H1 (cell line): ENCODE measurements around the gene NCK2. TPM values are rescaled to one million over a fixed set of nuclear protein-coding genes. Genes with fewer than 3 reads are reported as not detected.

Experiments used
- CTCF ChIA-PET: fragments of 300-600 bp; sonication (Branson Sonifier 250); formaldehyde crosslinking; loops from one replicate; lab custom pipeline; 2021; ENCODE audit not compliant: partially characterized antibody; lab: Charles Lee
- POLR2A ChIA-PET: fragments of 300-600 bp; sonication (Branson Sonifier 250); formaldehyde crosslinking; loops from one replicate; lab custom pipeline; 2021; ENCODE audit warnings: inconsistent platforms; ENCODE audit not compliant: partially characterized antibody; lab: Charles Lee
- DNase-seq, 2 experiments: peaks; one replicate each; pipeline versions ENCODE4 v3.0.0 to v3.0.0-alpha.2; 2010 to 2022; ENCODE audit warnings: low spot score in 2 of 2, low read depth in 1 of 2, mixed read lengths in 1 of 2
- FAIRE-seq: peaks from 2 replicates; lab custom pipeline; 2011; peaks lifted over from hg19 to GRCh38; lab: Jason Lieb, UNC
- H2AFZ ChIP-seq: 2 replicates; pipeline ENCODE4 v1.8.1; 2012; ENCODE audit warnings: low read length, inconsistent platforms
- H2AK5ac ChIP-seq: 2 replicates; pipeline ENCODE4 v1.6.1; 2013; ENCODE audit warnings: low read depth, low read length
- H2BK120ac ChIP-seq: replicated peaks from 2 replicates; pipeline ENCODE3; 2013; ENCODE audit warnings: low read depth, low read length, inconsistent platforms
- H2BK12ac ChIP-seq: 2 replicates; pipeline ENCODE4 v1.6.1; 2013; ENCODE audit warnings: low read depth, low read length
- H2BK15ac ChIP-seq: 2 replicates; pipeline ENCODE4 v1.6.1; 2013; ENCODE audit warnings: low read length
- H2BK20ac ChIP-seq: 2 replicates; pipeline ENCODE4 v1.6.1; 2013; ENCODE audit warnings: low read length
- H2BK5ac ChIP-seq: 2 replicates; pipeline ENCODE4 v1.6.1; 2013; ENCODE audit warnings: low read depth, low read length
- H3K14ac ChIP-seq: 2 replicates; pipeline ENCODE4 v1.6.1; 2013; ENCODE audit warnings: inconsistent platforms; ENCODE audit not compliant: insufficient read length
- H3K18ac ChIP-seq: 2 replicates; pipeline ENCODE4 v1.6.1; 2013; ENCODE audit warnings: low read length; ENCODE audit errors: extremely low read depth
- H3K23ac ChIP-seq: 2 replicates; pipeline ENCODE4 v1.6.1; 2013; ENCODE audit warnings: inconsistent platforms; ENCODE audit not compliant: insufficient read length
- H3K23me2 ChIP-seq: 2 replicates; pipeline ENCODE4 v1.6.1; 2013; ENCODE audit warnings: low read depth, low read length
- H3K27ac ChIP-seq: 2 replicates; pipeline ENCODE4 v1.6.1; 2011; ENCODE audit warnings: low read depth, low read length, inconsistent platforms
- H3K27me3 ChIP-seq, 4 experiments: replicated peaks in 1 of 4; 1 replicate in 1 of 4; 2 replicates in 3 of 4; pipeline versions ENCODE4 v1.6.1 to v1.8.1; 2011 to 2013; ENCODE audit warnings: low read length in 3 of 4, mild to moderate bottlenecking in 3 of 4, inconsistent platforms in 2 of 4, mixed read lengths in 2 of 4, moderate library complexity in 1 of 4; ENCODE audit not compliant: control insufficient read depth in 3 of 4, insufficient read depth in 3 of 4; ENCODE audit errors: extremely low read depth in 1 of 4
- H3K36me3 ChIP-seq, 4 experiments: 2 replicates each; pipeline versions ENCODE4 v1.6.1 to v1.8.1; 2011 to 2013; ENCODE audit warnings: mild to moderate bottlenecking in 4 of 4, low read length in 3 of 4, moderate library complexity in 2 of 4, control low read depth in 1 of 4, inconsistent platforms in 1 of 4; ENCODE audit not compliant: insufficient read depth in 4 of 4, control insufficient read depth in 2 of 4
- H3K4ac ChIP-seq: replicated peaks from 2 replicates; pipeline ENCODE3; 2013; ENCODE audit warnings: low read length, low read depth, mixed read lengths, inconsistent platforms; ENCODE audit not compliant: insufficient read length
- H3K4me1 ChIP-seq, 4 experiments: replicated peaks in 1 of 4; 1 replicate in 1 of 4; 2 replicates in 3 of 4; pipeline versions ENCODE4 v1.6.1 to v1.8.1; 2011 to 2013; ENCODE audit warnings: low read length in 3 of 4, inconsistent platforms in 2 of 4, mixed read lengths in 1 of 4; ENCODE audit not compliant: insufficient read depth in 4 of 4, control insufficient read depth in 3 of 4
- H3K4me2 ChIP-seq, 2 experiments: 2 replicates each; pipeline versions ENCODE4 v1.6.1 to v1.8.1; 2011 to 2013; ENCODE audit warnings: low read depth in 2 of 2, low read length in 2 of 2, control low read depth in 1 of 2, inconsistent platforms in 1 of 2, mild to moderate bottlenecking in 1 of 2; ENCODE audit not compliant: insufficient read depth in 1 of 2
- H3K4me3 ChIP-seq, 4 experiments: fragments of 200-600, 300-600 bp in 1 of 4; sonication (generic), shearing (Covaris generic), sonication (Bioruptor Twin) in 1 of 4; 2 replicates each; pipeline versions ENCODE4 v1.5.1 to v1.8.1; 2011 to 2016; ENCODE audit warnings: low read length in 4 of 4, low read depth in 3 of 4, control low read depth in 2 of 4, inconsistent platforms in 2 of 4, mild to moderate bottlenecking in 2 of 4, mixed read lengths in 1 of 4, moderate library complexity in 1 of 4; ENCODE audit not compliant: insufficient read depth in 2 of 4; ENCODE audit errors: extremely low read depth in 1 of 4
- H3K56ac ChIP-seq: replicated peaks from 2 replicates; pipeline ENCODE3; 2013; ENCODE audit warnings: low read depth, mild to moderate bottlenecking, mixed read lengths, low read length, inconsistent platforms; ENCODE audit not compliant: insufficient read length
- H3K79me1 ChIP-seq: 2 replicates; pipeline ENCODE4 v1.6.1; 2013; ENCODE audit warnings: low read depth, low read length, control low read depth
- H3K79me2 ChIP-seq, 2 experiments: 2 replicates each; pipeline versions ENCODE4 v1.6.1 to v1.8.1; 2012 to 2013; ENCODE audit warnings: low read length in 2 of 2, mild to moderate bottlenecking in 2 of 2, inconsistent platforms in 1 of 2; ENCODE audit not compliant: insufficient read depth in 2 of 2, control insufficient read depth in 1 of 2
- H3K9ac ChIP-seq, 4 experiments: replicated peaks in 1 of 4; 1 replicate in 1 of 4; 2 replicates in 3 of 4; pipeline versions ENCODE4 v1.6.1 to v1.8.1; 2011 to 2013; ENCODE audit warnings: low read depth in 3 of 4, low read length in 3 of 4, control low read depth in 2 of 4, mild to moderate bottlenecking in 2 of 4, moderate library complexity in 2 of 4, inconsistent platforms in 1 of 4; ENCODE audit errors: extremely low read depth in 1 of 4
- H3K9me3 ChIP-seq, 2 experiments: 2 replicates each; pipeline versions ENCODE4 v1.6.1 to v1.8.1; 2012 to 2013; ENCODE audit warnings: mild to moderate bottlenecking in 2 of 2, moderate library complexity in 2 of 2, control low read depth in 1 of 2, inconsistent platforms in 1 of 2, low read depth in 1 of 2, low read length in 1 of 2, mixed read lengths in 1 of 2; ENCODE audit not compliant: insufficient read depth in 2 of 2
- H4K20me1 ChIP-seq, 2 experiments: replicated peaks in 1 of 2; 2 replicates each; pipeline versions ENCODE3 to v1.8.1; 2011 to 2013; ENCODE audit warnings: inconsistent platforms in 2 of 2, low read length in 2 of 2, mild to moderate bottlenecking in 1 of 2; ENCODE audit not compliant: insufficient read depth in 2 of 2, control insufficient read depth in 1 of 2
- H4K5ac ChIP-seq: 2 replicates; pipeline ENCODE4 v1.6.1; 2013; ENCODE audit warnings: low read length, low read depth, mixed read lengths, inconsistent platforms; ENCODE audit not compliant: insufficient read length
- H4K8ac ChIP-seq: 2 replicates; pipeline ENCODE4 v1.8.0; 2013; ENCODE audit warnings: mild to moderate bottlenecking, moderate library complexity, low read length, inconsistent platforms; ENCODE audit not compliant: insufficient read depth; ENCODE audit errors: extremely low read depth
- H4K91ac ChIP-seq: replicated peaks from 2 replicates; pipeline ENCODE3; 2013; ENCODE audit warnings: low read length, mixed read lengths, inconsistent platforms; ENCODE audit not compliant: insufficient read length
- ASH2L ChIP-seq: fragments of 200-600, 300-600 bp; sonication (generic); IDR thresholded peaks from one replicate; pipeline ENCODE4 v1.7.1; 2017; ENCODE audit warnings: low read length
- BACH1 ChIP-seq: IDR thresholded peaks from 2 replicates; pipeline ENCODE4 v1.6.1; 2012; ENCODE audit warnings: low read length, improper control_type of control experiment
- CTBP2 ChIP-seq: IDR thresholded peaks from 2 replicates; pipeline ENCODE4 v1.7.0; 2011; ENCODE audit warnings: borderline replicate concordance, mild to moderate bottlenecking, moderate library complexity, mixed read lengths, low read length; ENCODE audit not compliant: insufficient read depth, insufficient read length
- EGR1 ChIP-seq: IDR thresholded peaks from 2 replicates; pipeline ENCODE4 v1.6.1; 2011; ENCODE audit warnings: low read depth, low read length, borderline replicate concordance
- EP300 ChIP-seq, 2 experiments: IDR thresholded peaks; 1 replicate in 1 of 2; 2 replicates in 1 of 2; pipeline ENCODE4 v1.6.1; 2011 to 2012; ENCODE audit warnings: low read depth in 2 of 2, low read length in 2 of 2, mild to moderate bottlenecking in 2 of 2, borderline replicate concordance in 1 of 2, inconsistent platforms in 1 of 2, moderate library complexity in 1 of 2
- GABPA ChIP-seq: IDR thresholded peaks from 2 replicates; pipeline ENCODE4 v1.6.1; 2011; ENCODE audit warnings: mild to moderate bottlenecking, low read length, moderate library complexity, borderline replicate concordance; ENCODE audit not compliant: insufficient read depth
- GTF2F1 ChIP-seq: IDR thresholded peaks from 2 replicates; pipeline ENCODE4 v1.6.1; 2012; ENCODE audit warnings: low read depth, low read length, improper control_type of control experiment, borderline replicate concordance
- NRF1 ChIP-seq: IDR thresholded peaks from 2 replicates; pipeline ENCODE4 v1.6.1; 2011; ENCODE audit warnings: mild to moderate bottlenecking, low read depth, low read length, improper control_type of control experiment
- SRF ChIP-seq: IDR thresholded peaks from 2 replicates; pipeline ENCODE4 v1.6.1; 2011; ENCODE audit warnings: mild to moderate bottlenecking, low read depth, low read length, moderate library complexity
- TAF1 ChIP-seq: IDR thresholded peaks from 2 replicates; pipeline ENCODE4 v1.6.1; 2011; ENCODE audit warnings: mild to moderate bottlenecking, low read depth, low read length
- WGBS, 2 experiments: shearing (Covaris generic) in 1 of 2; methylation state at CpG; one replicate each; pipeline versions ENCODE4 v1.1.6 to v1.1.7; 2013 to 2015; ENCODE audit warnings: low lambda C conversion rate in 2 of 2, mixed read lengths in 2 of 2, inconsistent platforms in 1 of 2, low coverage in 1 of 2, missing lambda C conversion rate in 1 of 2; ENCODE audit not compliant: insufficient replicate concordance in 2 of 2, insufficient coverage in 1 of 2, insufficient read length in 1 of 2; ENCODE audit errors: extremely low coverage in 1 of 2, missing lambda C conversion rate in 1 of 2; 5-methylcytosine and 5-hydroxymethylcytosine counted together
- polyA plus RNA-seq, 7 experiments: library from polyadenylated mRNA; depleted of rRNA in 3 of 7; stranded (reverse) in 5 of 7; unstranded in 2 of 7; fragments of >200 nt in 5 of 7; fragments of 200-250 nt in 2 of 7; gene quantifications; 1 replicate in 5 of 7; 2 replicates in 1 of 7; 4 replicates in 1 of 7; pipeline versions ENCODE4 v1.2.1 to v1.2.3, GENCODE V29; 2011 to 2013; ENCODE audit warnings: missing spikeins in 2 of 7, mixed read lengths in 2 of 7
- total RNA-seq: library from RNA; stranded (reverse); fragmentation: NEBNext Ultra II Directional; extraction: Animal tissue kit (Norgen Biotek cat#: 25700); gene quantifications from 2 replicates; pipeline ENCODE4 v1.2.1, GENCODE V29; 2021

Gene NCK2
- total and polyA plus RNA-seq, 2 of the 8 experiments (the other 6 are each of a cell fraction or from before 2014, with no cell fraction given) = 30.3 to 65.7 TPM

- peaks cover 0 to 4% (median 0%) of the 10 kb centered on the region in 4 experiments; a peak in 1 of 8 replicates for H3K36me3 ChIP-seq
- no peak overlapping the region for H3K14ac ChIP-seq
- TF ChIP-seq CTBP2 (no peak), NRF1 (no peak), EGR1 (no peak), TAF1 (no peak), GTF2F1 (no peak), BACH1 (no peak), GABPA (no peak), SRF (no peak), EP300 (IDR thresholded peaks at IDR 0.05; ENCODE audit: borderline replicate concordance in 1 of 2, low read depth in 2 of 2, low read length in 2 of 2) (no peak), ASH2L (no peak)
- no peak overlapping the region for H3K18ac ChIP-seq
- peaks cover 3 to 13% (median 11%) of the 10 kb centered on the region in 4 experiments; a peak in 6 of 7 replicates for H3K4me1 ChIP-seq
- H4K20me1 ChIP-seq = peaks cover 26 to 36% of the 10 kb centered on the region in 2 experiments
- no peak overlapping the region for H4K91ac ChIP-seq
- ChIA-PET POLR2A (interaction anchor here (1.5 kb wide), 1 partner anchor 12 kb away, joined by 5 read pairs; no protein-coding TSS in a partner anchor), CTCF (interaction anchor here (0.6 kb wide), 1 partner anchor 55 kb away, joined by 3 read pairs; no protein-coding TSS in a partner anchor)
- H3K4me2 ChIP-seq = no peak overlapping the region
- no peak overlapping the region for H3K27ac ChIP-seq
- FAIRE-seq (no peak), DNase-seq (no peak)
- no peak overlapping the region for H4K8ac ChIP-seq
- H4K5ac ChIP-seq = no peak overlapping the region
- no peak overlapping the region for H3K4me3 ChIP-seq
- H2AK5ac ChIP-seq = no peak overlapping the region
- H2BK15ac ChIP-seq = no peak overlapping the region
- H3K9ac ChIP-seq = no peak overlapping the region
- no peak overlapping the region for H2BK12ac ChIP-seq
- no peak overlapping the region for H2BK5ac ChIP-seq
- no peak overlapping the region for H3K4ac ChIP-seq
- H2AFZ ChIP-seq = no peak overlapping the region
- WGBS, 2 experiments = 93% methylated on average over 3 of the region's 3 CpGs; no CpG with 5 or more reads in 1 of the 2 experiments
- no peak overlapping the region for H2BK20ac ChIP-seq
- peaks cover 19 to 100% of the 10 kb centered on the region in 2 experiments for H3K79me2 ChIP-seq
- no peak overlapping the region for H3K23ac ChIP-seq
- no peaks in the 10 kb centered on the region for H3K27me3 ChIP-seq
- no peak overlapping the region for H2BK120ac ChIP-seq
- H3K9me3 ChIP-seq = no peaks in the 10 kb centered on the region
- H3K56ac ChIP-seq = no peak overlapping the region
- peaks cover 14% of the 10 kb centered on the region; the same call in 1 of the 2 replicates for H3K79me1 ChIP-seq
- no peaks in the 10 kb centered on the region for H3K23me2 ChIP-seq
These were observed 6.6 kb downstream of the NCK2 start for GRCh38 chr2:105751272-105751671.
